WTC11 (cell line): ENCODE data around the gene SYNDIG1. TPM values are rescaled to one million over a fixed set of nuclear protein-coding genes. Genes with fewer than 3 reads are reported as not detected.

ENCODE experiments used
- ATAC-seq: fragments of 200-7000 bp; cut with Tn5 transposase; 2 replicates; pipeline ENCODE4 v1.10.0; 2021; ENCODE audit warnings: mild to moderate bottlenecking, moderate library complexity
- CTCF ChIA-PET: fragments of 300-600 bp; sonication (Branson Sonifier 250); formaldehyde crosslinking; loops from one replicate; lab custom pipeline; 2021; ENCODE audit warnings: antibody characterized with exemption; lab: Charles Lee
- POLR2A ChIA-PET: fragments of 350-600 bp; sonication (Branson Sonifier 250); formaldehyde crosslinking; loops from one replicate; lab custom pipeline; 2021; ENCODE audit warnings: antibody characterized with exemption; lab: Charles Lee
- DNase-seq: peaks from one replicate; pipeline ENCODE4 v3.0.0; 2021; ENCODE audit warnings: low spot score
- H3K27ac Mint-ChIP-seq: 2 replicates; pipeline ENCODE4 v1.8.0; 2021; ENCODE audit warnings: mixed read lengths
- H3K27me3 Mint-ChIP-seq: 2 replicates; pipeline ENCODE4 v1.8.0; 2021; ENCODE audit warnings: low read depth, mild to moderate bottlenecking, moderate library complexity, mixed read lengths
- H3K36me3 Mint-ChIP-seq: 2 replicates; pipeline ENCODE4 v1.8.0; 2021; ENCODE audit warnings: mixed read lengths
- H3K4me1 Mint-ChIP-seq: 2 replicates; pipeline ENCODE4 v1.8.0; 2022; ENCODE audit warnings: mixed read lengths
- H3K4me3 Mint-ChIP-seq: 2 replicates; pipeline ENCODE4 v1.8.0; 2021; ENCODE audit warnings: mild to moderate bottlenecking, moderate library complexity, mixed read lengths
- H3K9me3 Mint-ChIP-seq: 2 replicates; pipeline ENCODE4 v1.8.0; 2021; ENCODE audit warnings: mixed read lengths
- ATF1 ChIP-seq: sonication (generic); formaldehyde crosslinking; IDR thresholded peaks from 2 replicates; pipeline ENCODE4 v1.8.1; 2023; ENCODE audit warnings: mild to moderate bottlenecking, moderate library complexity, missing genetic modification reagents
- CBFB ChIP-seq: sonication (generic); formaldehyde crosslinking; IDR thresholded peaks from 2 replicates; pipeline ENCODE4 v1.8.1; 2022; ENCODE audit warnings: mild to moderate bottlenecking, low read depth, missing genetic modification reagents
- FOXK1 ChIP-seq: sonication (generic); formaldehyde crosslinking; IDR thresholded peaks from 2 replicates; pipeline ENCODE4 v1.8.0; 2022; ENCODE audit warnings: mild to moderate bottlenecking, moderate library complexity, missing genetic modification reagents
- GTF2I ChIP-seq: fragments of 250-450 bp; sonication (Bioruptor Pico); conservative IDR thresholded peaks from 2 replicates; pipeline ENCODE4 v1.4.0; 2021; ENCODE audit warnings: mild to moderate bottlenecking
- HMGA2 ChIP-seq: fragments of 250-450 bp; sonication (Bioruptor Pico); IDR thresholded peaks from 2 replicates; pipeline ENCODE4 v1.4.0; 2021; ENCODE audit warnings: mild to moderate bottlenecking, moderate library complexity
- MXD4 ChIP-seq: fragments of 250-450 bp; sonication (Bioruptor Pico); IDR thresholded peaks from 2 replicates; pipeline ENCODE4 v1.8.0; 2021; ENCODE audit warnings: mild to moderate bottlenecking, moderate library complexity, borderline replicate concordance
- NFATC4 ChIP-seq: fragments of 250-450 bp; sonication (Bioruptor Pico); IDR thresholded peaks from 2 replicates; pipeline ENCODE4 v1.9.0; 2021; ENCODE audit warnings: mild to moderate bottlenecking
- NFE2L1 ChIP-seq: sonication (generic); formaldehyde crosslinking; IDR thresholded peaks from 2 replicates; pipeline ENCODE4 v1.8.1; 2023; ENCODE audit warnings: missing genetic modification reagents
- NFYB ChIP-seq: sonication (generic); formaldehyde crosslinking; conservative IDR thresholded peaks from 2 replicates; pipeline ENCODE4 v1.8.0; 2022; ENCODE audit warnings: low read depth, missing genetic modification reagents
- OVOL2 ChIP-seq: fragments of 250-450 bp; sonication (Bioruptor Pico); IDR thresholded peaks from 2 replicates; pipeline ENCODE4 v1.9.0; 2021; ENCODE audit warnings: mild to moderate bottlenecking, borderline replicate concordance
- SMAD3 ChIP-seq: sonication (generic); formaldehyde crosslinking; IDR thresholded peaks from 2 replicates; pipeline ENCODE4 v1.8.0; 2022; ENCODE audit warnings: missing genetic modification reagents, mild to moderate bottlenecking, borderline replicate concordance
- SMAD4 ChIP-seq: sonication (generic); formaldehyde crosslinking; IDR thresholded peaks from 2 replicates; pipeline ENCODE4 v1.8.0; 2022; ENCODE audit warnings: mild to moderate bottlenecking, missing genetic modification reagents
- TEAD4 ChIP-seq: sonication (generic); formaldehyde crosslinking; IDR thresholded peaks from 2 replicates; pipeline ENCODE4 v1.8.0; 2022; ENCODE audit warnings: mild to moderate bottlenecking, missing genetic modification reagents
- ZNF219 ChIP-seq: sonication (generic); formaldehyde crosslinking; IDR thresholded peaks from 2 replicates; pipeline ENCODE4 v1.8.0; 2023; ENCODE audit warnings: missing genetic modification reagents, mild to moderate bottlenecking, borderline replicate concordance
- ZNF396 ChIP-seq: fragments of 250-450 bp; sonication (Bioruptor Pico); IDR thresholded peaks from 2 replicates; pipeline ENCODE4 v1.8.0; 2021; ENCODE audit warnings: mild to moderate bottlenecking, moderate library complexity, borderline replicate concordance
- ZNF416 ChIP-seq: fragments of 250-450 bp; sonication (Bioruptor Pico); IDR thresholded peaks from 2 replicates; pipeline ENCODE4 v1.9.0; 2021; ENCODE audit warnings: mild to moderate bottlenecking, inconsistent platforms
- total RNA-seq: library from RNA; stranded (reverse); gene quantifications from 3 replicates; pipeline ENCODE4 v1.2.3, GENCODE V29; 2021
- TF ChIP-seq, protein P1 (sequence below): sonication (generic); formaldehyde crosslinking; IDR thresholded peaks from 2 replicates; pipeline ENCODE4 v1.8.1; 2023; ENCODE audit warnings: mild to moderate bottlenecking, missing genetic modification reagents, borderline replicate concordance
- TF ChIP-seq, protein P2 (sequence below): sonication (generic); formaldehyde crosslinking; IDR thresholded peaks from 2 replicates; pipeline ENCODE4 v1.8.1; 2023; ENCODE audit warnings: mild to moderate bottlenecking, missing genetic modification reagents, moderate library complexity
- TF ChIP-seq, protein P3 (sequence below): fragments of 200-600 bp; IDR thresholded peaks from 2 replicates; pipeline ENCODE4 v1.8.0; 2022; ENCODE audit warnings: antibody characterized with exemption
- TF ChIP-seq, protein P4 (sequence below): sonication (generic); formaldehyde crosslinking; IDR thresholded peaks from 2 replicates; pipeline ENCODE4 v1.8.1; 2023; ENCODE audit warnings: mild to moderate bottlenecking, missing genetic modification reagents, moderate library complexity
- TF ChIP-seq, protein P5 (sequence below): sonication (generic); formaldehyde crosslinking; IDR thresholded peaks from 2 replicates; pipeline ENCODE4 v1.8.1; 2022; ENCODE audit warnings: low read depth, mild to moderate bottlenecking, moderate library complexity, missing genetic modification reagents, borderline replicate concordance
- TF ChIP-seq, protein P6 (sequence below): fragments of 250-450 bp; sonication (Bioruptor Pico); IDR thresholded peaks from 2 replicates; pipeline ENCODE4 v1.8.0; 2021; ENCODE audit warnings: mild to moderate bottlenecking

The SYNDIG1 gene
- total RNA-seq, 1 experiment from 2014 or later: 6.4 TPM

DNA sequence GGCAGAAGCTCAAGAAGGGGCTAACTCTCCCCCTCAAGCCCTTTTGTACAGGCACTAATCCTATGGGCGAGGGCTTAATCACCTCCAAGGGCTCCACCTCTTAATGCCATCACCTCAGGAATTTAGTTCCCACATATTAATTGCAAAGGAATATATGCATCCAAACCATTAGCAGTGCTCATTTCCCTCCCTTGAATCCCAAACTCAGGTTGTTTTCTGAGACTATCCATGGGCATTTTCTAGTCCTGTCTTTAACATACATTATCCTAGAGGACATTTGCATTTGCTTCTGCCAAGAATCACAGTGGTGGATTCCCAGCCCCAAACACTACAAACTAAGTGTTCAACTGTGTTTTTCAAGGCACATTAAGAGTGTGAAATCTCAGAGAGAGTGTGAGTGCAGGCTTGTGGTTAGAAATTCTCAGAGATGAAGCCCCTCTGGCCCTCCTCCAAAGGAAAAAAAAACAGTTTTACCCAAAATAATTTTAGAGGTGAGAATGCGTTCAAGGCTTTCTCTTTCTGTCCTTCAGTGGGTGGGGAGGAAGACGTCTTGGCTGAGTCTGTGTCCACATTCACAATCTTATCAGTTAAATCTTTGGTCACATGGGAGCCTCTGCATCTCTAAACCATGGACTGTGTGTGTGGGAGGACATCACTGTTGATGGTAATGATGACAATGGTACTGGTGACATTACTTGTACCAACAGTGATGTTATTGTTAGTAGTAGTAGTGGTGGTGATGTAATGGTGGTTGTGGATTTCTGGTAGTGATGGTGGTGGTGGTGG lies 59.3 kb downstream of the SYNDIG1 start (continued):
- TF ChIP-seq, protein P1, sequence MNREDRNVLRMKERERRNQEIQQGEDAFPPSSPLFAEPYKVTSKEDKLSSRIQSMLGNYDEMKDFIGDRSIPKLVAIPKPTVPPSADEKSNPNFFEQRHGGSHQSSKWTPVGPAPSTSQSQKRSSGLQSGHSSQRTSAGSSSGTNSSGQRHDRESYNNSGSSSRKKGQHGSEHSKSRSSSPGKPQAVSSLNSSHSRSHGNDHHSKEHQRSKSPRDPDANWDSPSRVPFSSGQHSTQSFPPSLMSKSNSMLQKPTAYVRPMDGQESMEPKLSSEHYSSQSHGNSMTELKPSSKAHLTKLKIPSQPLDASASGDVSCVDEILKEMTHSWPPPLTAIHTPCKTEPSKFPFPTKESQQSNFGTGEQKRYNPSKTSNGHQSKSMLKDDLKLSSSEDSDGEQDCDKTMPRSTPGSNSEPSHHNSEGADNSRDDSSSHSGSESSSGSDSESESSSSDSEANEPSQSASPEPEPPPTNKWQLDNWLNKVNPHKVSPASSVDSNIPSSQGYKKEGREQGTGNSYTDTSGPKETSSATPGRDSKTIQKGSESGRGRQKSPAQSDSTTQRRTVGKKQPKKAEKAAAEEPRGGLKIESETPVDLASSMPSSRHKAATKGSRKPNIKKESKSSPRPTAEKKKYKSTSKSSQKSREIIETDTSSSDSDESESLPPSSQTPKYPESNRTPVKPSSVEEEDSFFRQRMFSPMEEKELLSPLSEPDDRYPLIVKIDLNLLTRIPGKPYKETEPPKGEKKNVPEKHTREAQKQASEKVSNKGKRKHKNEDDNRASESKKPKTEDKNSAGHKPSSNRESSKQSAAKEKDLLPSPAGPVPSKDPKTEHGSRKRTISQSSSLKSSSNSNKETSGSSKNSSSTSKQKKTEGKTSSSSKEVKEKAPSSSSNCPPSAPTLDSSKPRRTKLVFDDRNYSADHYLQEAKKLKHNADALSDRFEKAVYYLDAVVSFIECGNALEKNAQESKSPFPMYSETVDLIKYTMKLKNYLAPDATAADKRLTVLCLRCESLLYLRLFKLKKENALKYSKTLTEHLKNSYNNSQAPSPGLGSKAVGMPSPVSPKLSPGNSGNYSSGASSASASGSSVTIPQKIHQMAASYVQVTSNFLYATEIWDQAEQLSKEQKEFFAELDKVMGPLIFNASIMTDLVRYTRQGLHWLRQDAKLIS (CRISPR knock-in tag): no peak

DNA sequence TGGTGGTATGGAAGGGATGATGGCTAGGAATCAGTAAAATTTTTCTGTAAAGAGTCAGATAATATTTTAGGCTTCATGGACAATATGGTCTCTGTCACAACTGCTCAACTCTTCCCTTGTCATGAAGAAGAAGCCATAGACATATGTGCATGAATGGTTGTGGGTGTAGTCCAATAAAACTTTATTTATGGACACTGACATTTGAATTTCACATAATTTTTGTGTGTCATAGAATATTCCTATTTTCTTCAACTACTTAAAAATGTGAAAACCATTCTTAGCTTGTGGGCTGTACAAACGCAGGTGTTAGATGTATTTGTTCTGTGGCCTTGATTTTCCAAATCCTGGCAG lies 59.9 kb downstream of the SYNDIG1 start:
- no peak for DNase-seq
- TF ChIP-seq SMAD3 (no peak), HMGA2 (CRISPR knock-in tag) (no peak)
- Mint-ChIP-seq H3K27ac (no peak overlapping the region), H3K9me3 (peaks cover 14% of the 10 kb centered on the region), H3K4me3 (no peak overlapping the region), H3K4me1 (peaks cover 10% of the 10 kb centered on the region), H3K36me3 (peaks cover 9% of the 10 kb centered on the region), H3K27me3 (no peaks in the 10 kb centered on the region)
- no peak for ATAC-seq
- POLR2A ChIA-PET: no interaction called here
- CTCF ChIA-PET: no interaction called here

DNA sequence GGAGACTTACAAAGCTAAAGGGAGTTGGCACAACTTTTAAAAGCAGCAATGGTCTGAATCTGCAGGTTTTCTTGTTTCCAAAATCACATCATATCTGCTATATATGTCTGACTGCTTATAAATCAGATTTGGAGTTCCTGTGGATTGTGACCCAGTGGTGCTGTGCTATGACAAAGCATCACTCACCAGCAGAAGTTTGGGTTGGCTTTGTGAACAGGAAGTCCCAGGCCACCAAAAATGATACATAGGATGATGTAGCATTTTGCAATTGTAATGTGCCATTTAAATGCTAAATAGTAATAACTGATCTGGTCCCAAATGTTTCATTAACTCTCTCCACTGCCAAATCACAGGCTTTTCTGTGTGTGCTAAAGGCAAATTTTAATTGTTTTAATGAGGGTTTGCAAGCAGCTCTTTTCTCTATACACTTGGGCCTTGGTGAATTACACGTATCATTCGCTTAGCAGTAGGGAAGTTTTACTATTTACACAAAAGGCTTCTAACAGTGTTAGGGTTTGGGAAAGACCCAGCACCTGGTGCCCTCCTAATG lies 60.8 kb downstream of the SYNDIG1 start:
- Mint-ChIP-seq H3K27me3 (no peaks in the 10 kb centered on the region), H3K4me1 (peaks cover 10% of the 10 kb centered on the region)
- TF ChIP-seq ATF1 (CRISPR knock-in tag) (no peak), SMAD4 (CRISPR knock-in tag) (no peak), ZNF416 (CRISPR knock-in tag) (no peak), OVOL2 (CRISPR knock-in tag) (no peak), ZNF219 (CRISPR knock-in tag) (no peak), NFATC4 (CRISPR knock-in tag) (no peak), NFYB (CRISPR knock-in tag) (no peak), GTF2I (no peak), CBFB (CRISPR knock-in tag) (no peak), ZNF396 (no peak), FOXK1 (CRISPR knock-in tag) (no peak), SMAD3 (no peak), TEAD4 (no peak), NFE2L1 (no peak), MXD4 (CRISPR knock-in tag) (no peak)
- TF ChIP-seq, protein P2, sequence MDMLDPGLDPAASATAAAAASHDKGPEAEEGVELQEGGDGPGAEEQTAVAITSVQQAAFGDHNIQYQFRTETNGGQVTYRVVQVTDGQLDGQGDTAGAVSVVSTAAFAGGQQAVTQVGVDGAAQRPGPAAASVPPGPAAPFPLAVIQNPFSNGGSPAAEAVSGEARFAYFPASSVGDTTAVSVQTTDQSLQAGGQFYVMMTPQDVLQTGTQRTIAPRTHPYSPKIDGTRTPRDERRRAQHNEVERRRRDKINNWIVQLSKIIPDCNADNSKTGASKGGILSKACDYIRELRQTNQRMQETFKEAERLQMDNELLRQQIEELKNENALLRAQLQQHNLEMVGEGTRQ: no peak
- TF ChIP-seq, protein P3, sequence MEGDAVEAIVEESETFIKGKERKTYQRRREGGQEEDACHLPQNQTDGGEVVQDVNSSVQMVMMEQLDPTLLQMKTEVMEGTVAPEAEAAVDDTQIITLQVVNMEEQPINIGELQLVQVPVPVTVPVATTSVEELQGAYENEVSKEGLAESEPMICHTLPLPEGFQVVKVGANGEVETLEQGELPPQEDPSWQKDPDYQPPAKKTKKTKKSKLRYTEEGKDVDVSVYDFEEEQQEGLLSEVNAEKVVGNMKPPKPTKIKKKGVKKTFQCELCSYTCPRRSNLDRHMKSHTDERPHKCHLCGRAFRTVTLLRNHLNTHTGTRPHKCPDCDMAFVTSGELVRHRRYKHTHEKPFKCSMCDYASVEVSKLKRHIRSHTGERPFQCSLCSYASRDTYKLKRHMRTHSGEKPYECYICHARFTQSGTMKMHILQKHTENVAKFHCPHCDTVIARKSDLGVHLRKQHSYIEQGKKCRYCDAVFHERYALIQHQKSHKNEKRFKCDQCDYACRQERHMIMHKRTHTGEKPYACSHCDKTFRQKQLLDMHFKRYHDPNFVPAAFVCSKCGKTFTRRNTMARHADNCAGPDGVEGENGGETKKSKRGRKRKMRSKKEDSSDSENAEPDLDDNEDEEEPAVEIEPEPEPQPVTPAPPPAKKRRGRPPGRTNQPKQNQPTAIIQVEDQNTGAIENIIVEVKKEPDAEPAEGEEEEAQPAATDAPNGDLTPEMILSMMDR: no peak
- TF ChIP-seq, protein P4, sequence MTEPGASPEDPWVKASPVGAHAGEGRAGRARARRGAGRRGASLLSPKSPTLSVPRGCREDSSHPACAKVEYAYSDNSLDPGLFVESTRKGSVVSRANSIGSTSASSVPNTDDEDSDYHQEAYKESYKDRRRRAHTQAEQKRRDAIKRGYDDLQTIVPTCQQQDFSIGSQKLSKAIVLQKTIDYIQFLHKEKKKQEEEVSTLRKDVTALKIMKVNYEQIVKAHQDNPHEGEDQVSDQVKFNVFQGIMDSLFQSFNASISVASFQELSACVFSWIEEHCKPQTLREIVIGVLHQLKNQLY: no peak
- TF ChIP-seq, protein P5, sequence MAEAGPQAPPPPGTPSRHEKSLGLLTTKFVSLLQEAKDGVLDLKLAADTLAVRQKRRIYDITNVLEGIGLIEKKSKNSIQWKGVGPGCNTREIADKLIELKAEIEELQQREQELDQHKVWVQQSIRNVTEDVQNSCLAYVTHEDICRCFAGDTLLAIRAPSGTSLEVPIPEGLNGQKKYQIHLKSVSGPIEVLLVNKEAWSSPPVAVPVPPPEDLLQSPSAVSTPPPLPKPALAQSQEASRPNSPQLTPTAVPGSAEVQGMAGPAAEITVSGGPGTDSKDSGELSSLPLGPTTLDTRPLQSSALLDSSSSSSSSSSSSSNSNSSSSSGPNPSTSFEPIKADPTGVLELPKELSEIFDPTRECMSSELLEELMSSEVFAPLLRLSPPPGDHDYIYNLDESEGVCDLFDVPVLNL (CRISPR knock-in tag): no peak
- TF ChIP-seq, protein P6, sequence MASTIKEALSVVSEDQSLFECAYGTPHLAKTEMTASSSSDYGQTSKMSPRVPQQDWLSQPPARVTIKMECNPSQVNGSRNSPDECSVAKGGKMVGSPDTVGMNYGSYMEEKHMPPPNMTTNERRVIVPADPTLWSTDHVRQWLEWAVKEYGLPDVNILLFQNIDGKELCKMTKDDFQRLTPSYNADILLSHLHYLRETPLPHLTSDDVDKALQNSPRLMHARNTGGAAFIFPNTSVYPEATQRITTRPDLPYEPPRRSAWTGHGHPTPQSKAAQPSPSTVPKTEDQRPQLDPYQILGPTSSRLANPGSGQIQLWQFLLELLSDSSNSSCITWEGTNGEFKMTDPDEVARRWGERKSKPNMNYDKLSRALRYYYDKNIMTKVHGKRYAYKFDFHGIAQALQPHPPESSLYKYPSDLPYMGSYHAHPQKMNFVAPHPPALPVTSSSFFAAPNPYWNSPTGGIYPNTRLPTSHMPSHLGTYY (CRISPR knock-in tag): no peak

More for the DNA sequence above, 60.8 kb downstream of the SYNDIG1 start:
- ATAC-seq (no peak), DNase-seq (no peak)
- no peak overlapping the region for H3K27ac Mint-ChIP-seq
- POLR2A ChIA-PET: no interaction called here
- peaks cover 9% of the 10 kb centered on the region for H3K36me3 Mint-ChIP-seq
- CTCF ChIA-PET: no interaction called here
- peaks cover 14% of the 10 kb centered on the region for H3K9me3 Mint-ChIP-seq
- H3K4me3 Mint-ChIP-seq: no peak overlapping the region
